Measurements from ENCODE around the gene C6orf62.
A peak's percentile ranks its signal among the peaks of the same experiment; 100 is the strongest.
"Not testable (repeated sequence)": the region's sequence is repeated elsewhere in the genome, so short reads cannot be mapped to it uniquely, and the experiment has no call there.

C6orf62 gene

GRCh38 chr6:24719125-24719971, at the start of gene C6orf62:
TSS of gene C6orf62 (minus strand) at chr6:24719154. CDS start at chr6:24718668, 486 bp downstream.
- peak; percentile 46 to 71 for DNase-seq

DNA sequence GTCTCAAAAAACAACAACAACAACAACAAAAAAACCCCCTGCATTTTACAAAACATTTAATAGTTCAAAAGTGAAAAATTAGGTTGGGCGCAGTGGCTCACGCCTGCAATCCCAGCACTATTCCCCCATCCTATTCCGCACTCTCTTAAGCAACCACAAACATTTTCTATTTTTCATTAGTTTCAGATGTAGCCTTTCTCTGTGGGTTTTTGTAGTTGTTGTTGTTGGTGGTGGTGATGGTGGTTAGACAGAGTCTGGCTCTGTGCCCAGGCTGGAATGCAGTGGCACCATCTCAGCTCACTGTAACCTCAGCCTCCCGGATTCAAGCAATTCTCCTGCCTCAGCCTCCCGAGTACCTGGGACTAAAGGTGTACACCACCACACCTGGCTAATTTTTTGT, 49.4 kb upstream of the C6orf62 start:
- no peak for DNase-seq

DNA sequence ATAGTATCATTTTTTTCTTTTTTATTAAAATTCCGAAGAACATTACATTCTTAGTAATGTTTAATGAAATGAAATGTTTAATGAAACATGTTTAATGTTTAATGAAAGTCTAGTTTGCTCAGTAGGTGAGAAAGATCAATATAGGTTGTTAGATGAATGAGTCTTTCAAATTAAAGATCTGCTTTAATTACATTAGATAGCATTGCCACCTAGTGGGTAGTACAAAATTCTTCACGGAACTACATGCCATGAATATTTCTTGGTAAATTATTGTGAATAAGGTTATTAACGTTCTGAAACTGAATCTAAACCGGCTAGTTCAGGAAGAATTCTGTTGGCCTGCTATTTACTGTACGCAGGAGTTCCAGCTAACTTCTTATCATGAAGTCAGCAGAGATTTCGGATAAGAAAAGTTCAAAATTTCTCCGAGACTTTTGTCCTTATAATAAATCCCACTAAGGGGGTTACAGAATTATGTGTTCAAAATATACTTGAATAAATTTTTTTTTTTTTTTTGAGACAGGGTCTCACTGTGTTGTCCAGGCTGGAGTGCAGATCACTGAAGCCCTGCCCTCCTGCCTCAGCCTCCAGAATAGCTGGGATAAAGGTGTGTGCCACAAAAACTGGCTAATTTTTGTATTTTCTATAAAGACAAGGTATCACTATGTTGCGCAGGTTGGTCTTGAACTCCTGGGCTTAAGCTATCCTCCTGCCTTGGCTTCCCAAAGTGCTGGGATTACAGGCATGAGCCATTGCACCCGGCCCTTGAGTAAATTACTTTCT, 47.9 kb upstream of the C6orf62 start:
- DNase-seq: peak in 1 of 2 donors; percentile 64

DNA sequence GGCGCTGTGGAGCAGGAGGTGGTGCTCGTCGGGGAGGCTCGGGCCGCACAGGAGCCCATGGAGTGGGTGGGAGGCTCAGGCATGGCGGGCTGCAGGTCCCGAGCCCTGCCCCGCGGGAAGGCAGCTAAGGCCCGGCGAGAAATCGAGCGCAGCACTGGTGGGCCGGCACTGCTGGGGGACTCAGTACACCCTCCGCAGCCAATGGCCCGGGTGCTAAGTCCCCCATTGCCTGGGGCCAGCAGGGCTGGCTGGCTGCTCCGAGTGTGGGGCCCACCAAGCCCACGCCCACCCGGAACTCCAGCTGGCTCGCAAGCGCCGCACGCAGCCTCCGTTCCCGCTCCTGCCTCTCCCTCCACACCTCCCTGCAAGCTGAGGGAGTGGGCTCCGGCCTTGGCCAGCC, 47.0 kb upstream of the C6orf62 start:
- DNase-seq: not testable (repeated sequence)

DNA sequence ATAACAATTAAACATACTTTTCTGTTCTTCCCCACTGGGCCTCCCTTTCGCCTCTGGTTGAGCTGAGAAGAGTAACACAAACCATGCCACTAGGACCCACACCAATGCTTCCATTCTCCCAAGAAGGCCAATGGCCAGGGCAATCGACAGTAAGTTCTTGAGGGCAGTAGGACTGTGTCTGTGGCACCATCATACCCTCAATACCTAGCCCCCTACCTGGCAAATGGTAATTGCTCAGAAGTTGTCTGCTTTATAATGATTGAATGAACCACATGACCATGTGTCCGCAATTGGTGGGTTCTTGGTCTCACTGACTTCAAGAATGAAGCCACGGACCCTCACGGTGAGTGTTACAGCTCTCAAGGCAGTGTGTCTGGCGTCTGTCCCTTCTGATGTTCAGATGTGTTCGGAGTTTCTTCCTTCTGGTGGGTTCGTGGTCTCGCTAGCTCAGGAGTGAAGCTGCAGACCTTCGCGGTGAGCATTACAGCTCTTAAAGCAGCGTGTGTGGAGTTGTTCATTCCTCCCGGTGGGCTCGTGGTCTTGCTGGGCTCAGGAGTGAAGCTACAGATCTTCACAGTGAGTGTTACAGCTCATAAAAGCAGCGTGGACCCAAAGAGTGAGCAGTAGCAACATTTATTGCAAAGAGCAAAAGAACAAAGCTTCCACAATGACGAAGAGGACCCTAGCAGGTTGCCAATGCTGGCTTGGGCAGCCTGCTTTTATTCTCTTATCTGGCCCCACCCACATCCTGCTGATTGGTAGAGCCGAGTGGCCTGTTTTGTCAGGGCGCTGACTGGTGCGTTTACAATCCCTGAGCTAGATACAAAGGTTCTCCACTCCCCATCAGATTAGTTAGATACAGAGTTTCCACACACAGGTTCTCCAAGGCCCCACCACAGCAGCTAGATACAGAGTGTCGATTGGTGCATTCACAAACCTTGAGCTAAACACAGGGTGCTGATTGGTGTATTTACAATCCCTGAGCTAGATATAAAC, 46.2 kb upstream of the C6orf62 start:
- not testable (repeated sequence) for DNase-seq

DNA sequence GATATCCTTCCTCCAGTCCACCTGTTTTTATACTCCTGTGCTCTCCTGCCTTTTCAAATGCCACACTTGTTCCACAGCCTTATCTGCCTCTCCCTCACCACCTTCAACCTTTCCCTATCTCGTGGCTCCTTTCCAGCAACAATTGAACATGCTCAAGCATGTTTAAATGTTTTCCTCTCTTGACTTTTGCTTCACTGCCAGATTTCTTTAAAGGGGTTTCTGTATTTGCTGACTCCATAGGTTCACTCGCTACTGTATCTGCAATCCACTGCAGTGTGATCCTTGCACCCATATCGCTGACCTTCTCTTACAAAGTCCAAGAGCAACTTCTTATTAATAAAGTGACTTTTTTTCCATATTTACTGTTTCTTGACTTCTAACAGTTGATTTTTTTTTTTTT, 44.6 kb upstream of the C6orf62 start:
- DNase-seq: no peak

GRCh38 chr6:24761851-24762250, 42.9 kb upstream of the C6orf62 start:
- no peak for DNase-seq

GRCh38 chr6:24761193-24761835, 42.4 kb upstream of the C6orf62 start:
- no peak for DNase-seq

DNA sequence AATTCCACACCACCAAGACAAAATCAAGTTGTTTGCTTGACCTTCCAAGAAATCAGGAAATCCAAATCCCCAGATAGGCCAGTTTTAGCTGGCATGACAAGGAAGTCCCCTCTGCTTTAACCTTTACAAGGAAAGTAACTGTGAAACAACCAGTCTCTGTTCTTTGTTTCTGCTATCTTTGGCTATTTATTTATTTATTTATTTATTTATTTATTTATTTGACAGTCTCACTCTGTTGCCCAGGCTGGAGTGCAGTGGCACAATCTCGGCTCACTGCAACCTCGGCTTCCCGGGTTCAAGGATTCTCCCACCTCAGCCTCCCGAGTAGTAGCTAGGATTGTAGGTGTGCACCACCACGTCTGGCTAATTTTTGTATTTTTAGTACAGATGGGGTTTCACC, 41.3 kb upstream of the C6orf62 start:
- DNase-seq: no peak

GRCh38 chr6:24759718-24760117, 40.8 kb upstream of the C6orf62 start:
- DNase-seq: no peak

GRCh38 chr6:24757611-24758010, 38.7 kb upstream of the C6orf62 start:
- DNase-seq: peak in 1 of 2 donors; percentile 26

GRCh38 chr6:24755279-24755678, 36.3 kb upstream of the C6orf62 start:
- no peak for DNase-seq

- DNase-seq: not testable (repeated sequence)
Measured at GRCh38 chr6:24754378-24754777, 35.4 kb upstream of the C6orf62 start.

- no peak for DNase-seq
Measured at GRCh38 chr6:24753545-24753944, 34.6 kb upstream of the C6orf62 start.

DNA sequence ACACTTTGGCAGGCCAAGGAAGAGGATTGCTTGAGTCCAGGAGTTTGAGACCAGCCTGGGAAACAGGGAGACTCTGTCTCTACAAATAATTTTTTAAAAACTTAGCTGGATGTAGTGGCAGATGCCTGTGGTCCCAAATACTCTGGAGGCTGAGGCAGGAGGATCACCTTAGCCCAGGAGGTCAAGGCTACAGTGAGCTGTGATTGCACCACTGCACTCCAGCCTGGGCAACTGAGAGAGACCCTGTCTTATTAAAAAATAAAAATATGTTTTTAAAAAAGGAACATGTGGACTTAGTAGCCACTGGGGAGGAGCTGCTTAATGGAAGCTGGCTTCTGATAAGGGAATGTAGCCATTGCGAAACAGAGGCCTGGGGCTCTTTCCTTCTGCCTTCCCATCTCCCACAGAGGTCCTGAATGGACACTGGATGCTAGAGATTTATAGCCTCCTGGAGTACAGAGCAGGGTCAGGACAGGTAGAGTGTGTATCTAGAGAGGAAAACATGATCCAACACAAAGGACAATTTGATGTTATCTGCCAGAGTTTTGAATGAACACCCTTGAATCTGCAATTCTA, 34.1 kb upstream of the C6orf62 start:
- no peak for DNase-seq

- DNase-seq: no peak
Measured at GRCh38 chr6:24752503-24752902, 33.5 kb upstream of the C6orf62 start.

DNA sequence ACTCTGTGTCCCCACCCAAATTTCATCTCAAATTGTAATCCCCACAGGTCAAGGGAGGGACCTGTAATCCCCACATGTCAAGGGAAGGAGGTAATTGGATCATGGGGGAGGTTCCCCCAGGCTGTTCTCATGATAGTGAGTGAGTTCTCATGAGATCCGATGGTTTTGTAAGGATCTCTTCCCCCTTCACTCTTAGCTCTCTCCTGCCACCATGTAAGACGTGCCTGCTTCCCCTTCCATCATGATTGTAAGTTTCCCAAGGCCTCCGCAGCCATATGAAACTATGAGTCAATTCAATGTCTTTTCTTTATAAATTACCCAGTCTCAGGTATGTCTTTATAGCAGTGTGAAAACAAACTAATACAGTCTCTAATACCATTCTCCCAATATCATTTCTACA, 31.9 kb upstream of the C6orf62 start:
- not testable (repeated sequence) for DNase-seq

DNA sequence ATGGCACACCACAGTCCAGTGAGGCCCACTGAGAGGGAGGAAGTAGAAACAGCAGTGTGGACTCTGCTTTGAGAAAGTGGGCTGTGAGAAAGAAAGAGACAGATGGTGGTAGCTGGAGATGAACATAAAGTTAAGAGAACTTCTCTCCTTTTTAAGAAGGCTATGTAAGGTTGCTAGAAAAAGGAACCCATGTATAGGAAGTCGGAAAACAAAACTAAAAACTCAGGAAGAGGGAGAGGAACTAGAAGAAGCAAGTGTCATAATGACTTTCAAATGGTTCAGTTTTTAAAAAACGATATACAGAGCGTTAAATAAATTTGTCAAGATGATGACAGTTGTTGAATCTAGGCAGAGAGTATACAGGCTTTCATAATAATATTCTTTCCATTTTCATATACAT, 30.3 kb upstream of the C6orf62 start:
- DNase-seq: peak in 1 of 2 donors; percentile 57

DNA sequence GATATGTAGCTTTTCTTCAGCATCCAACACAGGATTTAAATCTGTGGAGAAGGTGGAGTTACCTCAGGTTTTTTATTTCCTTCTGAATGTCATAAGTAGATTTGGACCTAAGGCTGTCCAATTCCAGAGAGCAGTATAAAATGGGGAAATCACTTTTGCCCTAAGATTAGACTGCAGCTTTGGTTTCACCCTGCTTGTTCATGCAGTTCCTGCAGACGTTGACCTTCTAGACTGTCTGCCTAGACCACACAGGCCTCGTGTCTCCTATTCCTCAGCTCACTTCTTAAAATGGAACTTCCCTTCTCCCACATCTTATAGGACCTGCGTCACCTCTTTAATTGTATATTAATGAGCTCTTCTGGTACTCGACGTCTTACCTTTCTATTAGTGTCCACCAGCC, 26.0 kb upstream of the C6orf62 start:
- DNase-seq: no peak

GRCh38 chr6:24743944-24744335, 25.0 kb upstream of the C6orf62 start:
- peak in 1 of 2 donors; percentile 69 for DNase-seq

DNA sequence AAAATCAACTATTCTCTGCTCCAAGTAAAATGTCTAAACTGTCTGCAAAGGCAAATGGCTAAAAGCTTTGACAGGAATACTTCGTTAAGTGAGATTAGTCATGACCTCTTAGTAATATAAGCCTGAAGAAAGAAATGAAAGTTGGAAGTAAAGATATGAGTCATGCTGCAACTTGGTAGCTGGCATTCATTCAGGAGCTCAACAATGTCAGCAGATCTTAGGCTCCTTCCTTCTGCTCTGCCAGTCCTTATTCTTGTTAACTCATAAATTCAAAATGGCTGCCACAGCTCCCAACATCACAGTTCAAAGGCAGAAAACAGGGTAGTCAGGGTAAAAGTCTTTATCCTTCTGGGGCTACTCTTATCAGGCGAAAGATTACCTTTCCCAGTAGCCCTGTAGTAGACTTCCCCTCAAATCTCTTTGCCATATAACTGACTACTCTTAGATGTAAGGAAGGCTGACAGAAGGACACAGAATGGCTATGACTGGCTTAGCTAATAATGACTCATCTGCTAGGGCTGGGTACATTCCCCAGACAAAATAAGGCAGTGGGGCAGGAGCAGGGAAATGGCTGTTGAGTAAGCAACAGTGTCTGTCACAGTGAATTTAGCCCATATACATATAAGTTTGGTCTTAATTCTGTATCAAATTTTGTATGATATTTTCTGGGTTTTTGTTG, 24.4 kb upstream of the C6orf62 start:
- peak; percentile 70 to 95 for DNase-seq
